Pancreas (tissue), 10 donors: ENCODE data around the gene RERG. TPM values are rescaled to one million over a fixed set of nuclear protein-coding genes. Genes with fewer than 3 reads are reported as not detected.

Source experiments
- ATAC-seq, 4 donors: fragments of 200-7000 bp; cut with Tn5 transposase; one replicate each; pipeline versions ENCODE4 v1.8.0 to v1.9.1; 2020; ENCODE audit warnings: mild to moderate bottlenecking in 4 of 4, moderate library complexity in 4 of 4
- DNase-seq, 6 donors: peaks; one replicate each; pipeline ENCODE4 v3.0.0-alpha.2; 2020
- FAIRE-seq: peaks from 2 replicates; lab custom pipeline; 2012; peaks lifted over from hg19 to GRCh38; lab: Jason Lieb, UNC
- H3K27ac ChIP-seq, 4 donors: fragments of 200-600 bp; sonication (generic); 1 replicate in 3 of 4; 2 replicates in 1 of 4; pipeline versions ENCODE4 v1.5.0 to v1.8.0; 2020
- H3K27me3 ChIP-seq, 4 donors: fragments of 200-600 bp; one replicate each; pipeline ENCODE4 v1.8.0; 2021
- H3K36me3 ChIP-seq, 3 donors: fragments of 200-600 bp; sonication (generic) in 1 of 3; one replicate each; pipeline versions ENCODE4 v1.5.0 to v1.8.0; 2020 to 2021
- H3K4me1 ChIP-seq, 3 donors: fragments of 200-600 bp; one replicate each; pipeline ENCODE4 v1.8.0; 2021
- H3K4me3 ChIP-seq, 4 donors: fragments of 200-600 bp; sonication (generic) in 2 of 4; one replicate each; pipeline versions ENCODE4 v1.5.0 to v1.8.0; 2020 to 2021
- H3K9me3 ChIP-seq, 4 donors: fragments of 200-600 bp; one replicate each; pipeline ENCODE4 v1.8.0; 2021
- CTCF ChIP-seq, 4 donors: fragments of 200-600 bp; sonication (generic) in 3 of 4; IDR thresholded peaks; one replicate each; pipeline versions ENCODE4 v1.5.0 to v1.8.0; 2021; ENCODE audit warnings: antibody characterized with exemption in 4 of 4
- WGBS, 2 donors: extraction: QIAGEN DNeasy Blood & Tissue Kit; methylation state at CpG; one replicate each; pipeline ENCODE4 v1.1.7; 2013; 5-methylcytosine and 5-hydroxymethylcytosine counted together
- intact Hi-C, 3 donors: fragments of 100-400 bp; cut with DNase I; formaldehyde crosslinking; loops; one replicate each; pipeline versions ENCODE4 v1.11.1 to v1.14.2; 2022
- polyA plus RNA-seq, 2 donors: library from polyadenylated mRNA; stranded (reverse); fragments of 200-250 nt; gene quantifications; one replicate each; pipeline ENCODE4 v1.2.3, GENCODE V29; 2013
- total RNA-seq, 6 donors: library from RNA; stranded (reverse); fragmentation: NEBNext Ultra II Directional in 4 of 6; extraction: Animal tissue kit (Norgen Biotek cat#: 25700) in 4 of 6; gene quantifications; one replicate each; pipeline versions ENCODE4 v1.2.1 to v1.2.4, GENCODE V29; 2021 to 2023
- donor health status: healthy with polysubstance abuse.
- donor health status: DM: no; HTN: no; CAD: no; lungs with moderate emphysema.
- donor health status: DM: no; HTN: no; CAD: no.
- donor health status: control.
- donor health status: control.
- donor health status: Bipolar disorder and iron deficiency.
- donor health status: DM: yes; HTN: yes; CAD: no.
- donor health status: DM: no; HTN: no; CAD: no.
- donor health status: DM: no; HTN: no; CAD: no.
- donor health status: DM: yes; HTN: yes; CAD: no.

RERG gene
- total and polyA plus RNA-seq, 8 donors: 2.0 to 10.4 (median 5.5) TPM

- intact Hi-C loops: no loop called here
Measured at GRCh38 chr12:15074351-15074750, 146.9 kb downstream of the RERG start.

GRCh38 chr12:15059123-15059522, 162.1 kb downstream of the RERG start:
- H3K36me3 ChIP-seq: no peaks in the 10 kb centered on the region
- WGBS, 2 donors: 98% methylated on average over 1 of the region's 1 CpG
- no peaks in the 10 kb centered on the region for H3K4me1 ChIP-seq
- no peak for ATAC-seq
- intact Hi-C loops: no loop called here
- no peak for DNase-seq
- no peaks in the 10 kb centered on the region for H3K27me3 ChIP-seq
- no peak overlapping the region for H3K27ac ChIP-seq
- no peak overlapping the region for H3K4me3 ChIP-seq
- no peak for FAIRE-seq
- no peak for TF ChIP-seq CTCF (IDR thresholded peaks at IDR 0.05)
- no peaks in the 10 kb centered on the region for H3K9me3 ChIP-seq

More at GRCh38 chr12:15074351-15074750, 146.9 kb downstream of the RERG start:
- FAIRE-seq (no peak), DNase-seq (no peak), ATAC-seq (no peak)
- H3K4me1 ChIP-seq: no peaks in the 10 kb centered on the region
- 81 to 86% methylated on average over 1 of the region's 1 CpG for WGBS, 2 donors
- no peaks in the 10 kb centered on the region for H3K36me3 ChIP-seq
- H3K27me3 ChIP-seq: no peaks in the 10 kb centered on the region
- TF ChIP-seq CTCF (IDR thresholded peaks at IDR 0.05): no peak
- H3K27ac ChIP-seq: no peak overlapping the region
- H3K4me3 ChIP-seq: no peak overlapping the region
- no peaks in the 10 kb centered on the region for H3K9me3 ChIP-seq

Other genes with a start within 250 kb of the RERG start
- gene PDE6H, start 248.4 kb downstream of the RERG start, total RNA-seq: not detected
- gene PDE6H, start 248.4 kb downstream of the RERG start, polyA plus RNA-seq: not detected
- 1 to 10 TPM in 1 of 6 donors, under 1 TPM in 4, not detected in 1; 0.28 to 2.6 (median 0.55) TPM for gene PTPRO, start 101.1 kb upstream of the RERG start, total RNA-seq
- gene PTPRO, start 101.1 kb upstream of the RERG start, polyA plus RNA-seq: under 1 TPM; 0.11 to 0.19 TPM